K562 (cell line): ENCODE measurements around the gene PELI2. TPM values are rescaled to one million over a fixed set of nuclear protein-coding genes. Genes with fewer than 3 reads are reported as not detected.

Experiments
- ATAC-seq: fragments of 200-7000 bp; cut with Tn5 transposase; 3 replicates; pipeline ENCODE4 v1.9.1; 2020; ENCODE audit warnings: moderate library complexity
- BruUV-seq: library from RNA; stranded (reverse); fragments of 400-500 nt; replicated peaks from 2 replicates; lab custom pipeline; 2021; lab: Mats Ljungman, UMichigan
- CTCF ChIA-PET: fragments of 300-600 bp; formaldehyde crosslinking; extraction: SDS; loops from one replicate; lab custom pipeline; 2021; ENCODE audit warnings: low intra/inter-chr PET ratio; lab: Yijun Ruan, JAX
- POLR2A ChIA-PET: fragments of 300-600, 350-650 bp; sonication (Branson Sonifier 250); formaldehyde crosslinking; extraction: SDS; loops from one replicate; lab custom pipeline; 2021; ENCODE audit warnings: antibody characterized with exemption, inconsistent platforms; lab: Yijun Ruan, JAX
- DNase-seq, 4 experiments: peaks; one replicate each; pipeline versions ENCODE4 v3.0.0 to v3.0.0-alpha.2; 2011 to 2018; ENCODE audit warnings: low spot score in 3 of 4, mixed read lengths in 3 of 4; ENCODE audit errors: extremely low read depth in 1 of 4
- FAIRE-seq: peaks from 2 replicates; lab custom pipeline; 2011; peaks lifted over from hg19 to GRCh38; lab: Jason Lieb, UNC
- H2AFZ ChIP-seq: 2 replicates; pipeline ENCODE4 v1.6.0; 2011; ENCODE audit warnings: low read depth, low read length, control low read depth, inconsistent platforms
- H3K27ac ChIP-seq: fragments of 200-600 bp; 3 replicates; pipeline ENCODE4 v1.8.0; 2011; ENCODE audit warnings: low read depth, mild to moderate bottlenecking, control low read depth, inconsistent platforms, low read length, moderate library complexity, mixed read lengths; ENCODE audit errors: extremely low read depth
- H3K27me3 ChIP-seq, 2 experiments: fragments of 300-600 bp in 1 of 2; 2 replicates in 1 of 2; 3 replicates in 1 of 2; pipeline versions ENCODE4 v1.6.0 to v1.8.0; 2011; ENCODE audit warnings: inconsistent platforms in 2 of 2, low read length in 2 of 2, mild to moderate bottlenecking in 1 of 2, mixed read lengths in 1 of 2, moderate library complexity in 1 of 2; ENCODE audit not compliant: control insufficient read depth in 2 of 2, insufficient read depth in 2 of 2
- H3K36me3 ChIP-seq: fragments of 300-600 bp; 3 replicates; pipeline ENCODE4 v1.8.0; 2011; ENCODE audit warnings: mild to moderate bottlenecking, low read length, inconsistent platforms; ENCODE audit not compliant: control insufficient read depth, insufficient read depth
- H3K4me1 ChIP-seq, 2 experiments: fragments of 200-600 bp in 1 of 2; replicated peaks in 1 of 2; 2 replicates in 1 of 2; 3 replicates in 1 of 2; pipeline versions ENCODE4 v1.5.1 to v1.8.0; 2011; ENCODE audit warnings: inconsistent platforms in 2 of 2, low read length in 2 of 2, mild to moderate bottlenecking in 1 of 2, mixed read lengths in 1 of 2, moderate library complexity in 1 of 2; ENCODE audit not compliant: control insufficient read depth in 2 of 2, insufficient read depth in 2 of 2
- H3K4me2 ChIP-seq: 2 replicates; pipeline ENCODE4 v1.6.1; 2011; ENCODE audit warnings: low read length, control low read depth, inconsistent platforms, mixed read lengths; ENCODE audit not compliant: insufficient read depth
- H3K4me3 ChIP-seq: fragments of 200-600 bp; sonication (generic), shearing (Covaris generic); 2 replicates; pipeline ENCODE4 v1.5.1; 2016; ENCODE audit warnings: control low read depth, inconsistent platforms
- H3K79me2 ChIP-seq: fragments of 200-600 bp; 3 replicates; pipeline ENCODE4 v1.8.0; 2011; ENCODE audit warnings: low read length, inconsistent platforms; ENCODE audit not compliant: control insufficient read depth, insufficient read depth
- H3K9ac ChIP-seq, 2 experiments: 2 replicates each; pipeline versions ENCODE4 v1.6.0 to v1.6.1; 2011; ENCODE audit warnings: low read depth in 2 of 2, low read length in 2 of 2, control low read depth in 1 of 2, inconsistent platforms in 1 of 2, mild to moderate bottlenecking in 1 of 2, mixed read lengths in 1 of 2; ENCODE audit not compliant: insufficient read depth in 1 of 2
- H3K9me1 ChIP-seq: one replicate; pipeline ENCODE4 v1.6.0; 2011; ENCODE audit warnings: inconsistent platforms, mild to moderate bottlenecking, low read length, moderate library complexity; ENCODE audit not compliant: control insufficient read depth, insufficient read depth
- H3K9me3 ChIP-seq: replicated peaks from 2 replicates; pipeline ENCODE4 v1.5.1; 2011; ENCODE audit warnings: low read depth, low read length, inconsistent platforms; ENCODE audit not compliant: control insufficient read depth, insufficient read depth
- H4K20me1 ChIP-seq: replicated peaks from 2 replicates; pipeline ENCODE4 v1.6.1; 2011; ENCODE audit warnings: low read length, inconsistent platforms, mixed read lengths; ENCODE audit not compliant: control insufficient read depth, insufficient read depth
- FOS ChIP-seq: IDR thresholded peaks from 3 replicates; pipeline ENCODE4 v1.6.1; 2011; ENCODE audit not compliant: insufficient read length; ENCODE audit errors: extremely low read depth
- HOXB6 ChIP-seq: fragments of 250-450 bp; sonication (Bioruptor Pico); IDR thresholded peaks from 2 replicates; pipeline ENCODE4 v1.5.1; 2022; ENCODE audit warnings: mild to moderate bottlenecking, borderline replicate concordance
- MYNN ChIP-seq, 2 experiments: sonication (generic); formaldehyde crosslinking in 1 of 2; IDR thresholded peaks; 2 replicates each; pipeline versions ENCODE4 v1.5.0 to v1.6.1; 2016 to 2020; ENCODE audit warnings: antibody characterized with exemption in 1 of 2, missing genetic modification reagents in 1 of 2
- NEUROD1 ChIP-seq: fragments of 150-350 bp; IDR thresholded peaks from 2 replicates; pipeline ENCODE4 v1.6.1; 2014; ENCODE audit warnings: borderline replicate concordance, low read length, low read depth; ENCODE audit not compliant: partially characterized antibody
- PTBP1 ChIP-seq: fragments of 200-400 bp; formaldehyde crosslinking; IDR thresholded peaks from 2 replicates; pipeline ENCODE4 v1.6.1; 2017; ENCODE audit warnings: low read depth, low read length
- SMAD3 ChIP-seq: fragments of 450-650 bp; formaldehyde crosslinking; conservative IDR thresholded peaks from 2 replicates; pipeline ENCODE4 v1.4.0; 2020; ENCODE audit warnings: mild to moderate bottlenecking
- SRSF3 ChIP-seq: fragments of 200-400 bp; formaldehyde crosslinking; IDR thresholded peaks from 2 replicates; pipeline ENCODE4 v1.6.1; 2016; ENCODE audit warnings: mild to moderate bottlenecking, low read length, moderate library complexity; ENCODE audit not compliant: insufficient read depth
- XRCC5 ChIP-seq: fragments of 200-400 bp; formaldehyde crosslinking; IDR thresholded peaks from 2 replicates; pipeline ENCODE4 v1.6.1; 2017; ENCODE audit warnings: low read depth, mild to moderate bottlenecking, low read length
- whole genome bisulfite sequencing: fragments of 100-300 bp; shearing (Covaris generic); methylation state at CpG from one replicate; pipeline ENCODE4 v1.1.6; 2016; ENCODE audit warnings: low coverage, mixed read lengths; ENCODE audit not compliant: insufficient coverage; ENCODE audit errors: missing lambda C conversion rate; 5-methylcytosine and 5-hydroxymethylcytosine counted together
- in situ Hi-C: fragments of 300-500 bp; cut with MboI; formaldehyde crosslinking; loops from 4 replicates; pipeline ENCODE4 v1.15.0; 2018; ENCODE audit warnings: inconsistent platforms, mixed read lengths
- intact Hi-C: fragments of 100-400 bp; cut with micrococcal nuclease; formaldehyde crosslinking; loops from 2 replicates; pipeline ENCODE4 v1.14.2; 2022
- polyA plus RNA-seq, 8 experiments: library from polyadenylated mRNA; depleted of rRNA in 4 of 8; stranded (reverse) in 5 of 8; unstranded in 3 of 8; fragments of >200 nt; fragmentation: Nextera tagmentation in 2 of 8; fragmentation: Illumina TruSeq in 1 of 8; extraction: Ambion mirVana in 2 of 8; extraction: Trizol in 1 of 8; gene quantifications; 2 replicates each; pipeline versions ENCODE4 v1.2.1 to v1.2.3, GENCODE V29; 2011 to 2014; ENCODE audit warnings: inconsistent platforms in 1 of 8, missing spikeins in 1 of 8
- total RNA-seq, 7 experiments: library from RNA; depleted of rRNA in 6 of 7; stranded (reverse); fragments of >200 nt in 6 of 7; fragmentation: Illumina TruSeq in 2 of 7; extraction: Trizol in 2 of 7; gene quantifications; 2 replicates each; pipeline versions ENCODE4 v1.2.1 to v1.2.3, GENCODE V29; 2011 to 2021; ENCODE audit warnings: low replicate concordance in 1 of 7
- TF ChIP-seq, protein P1 (sequence below): sonication (generic); IDR thresholded peaks from 2 replicates; pipeline ENCODE4 v1.6.1; 2016
- TF ChIP-seq, protein P2 (sequence below): sonication (generic); formaldehyde crosslinking; IDR thresholded peaks from 2 replicates; pipeline ENCODE4 v1.8.0; 2022; ENCODE audit warnings: mild to moderate bottlenecking, missing genetic modification reagents, borderline replicate concordance
- TF ChIP-seq, protein P3 (sequence below): fragments of 250-450 bp; sonication (Bioruptor Pico); IDR thresholded peaks from 2 replicates; pipeline ENCODE4 v1.9.0; 2021; ENCODE audit warnings: mild to moderate bottlenecking, inconsistent platforms
- TF ChIP-seq, protein P4 (sequence below), 2 experiments: IDR thresholded peaks in 1 of 2; conservative IDR thresholded peaks in 1 of 2; 2 replicates each; pipeline ENCODE4 v1.6.1; 2016; ENCODE audit warnings: low read depth in 2 of 2, mild to moderate bottlenecking in 1 of 2, missing compliant biosample characterization in 1 of 2, missing genetic modification characterization in 1 of 2, moderate library complexity in 1 of 2

PELI2 gene
- total and polyA plus RNA-seq, 9 of the 15 experiments (the other 6 are each of a cell fraction or from before 2014, with no cell fraction given), result 0.20 to 1.5 (median 0.44) TPM

DNA sequence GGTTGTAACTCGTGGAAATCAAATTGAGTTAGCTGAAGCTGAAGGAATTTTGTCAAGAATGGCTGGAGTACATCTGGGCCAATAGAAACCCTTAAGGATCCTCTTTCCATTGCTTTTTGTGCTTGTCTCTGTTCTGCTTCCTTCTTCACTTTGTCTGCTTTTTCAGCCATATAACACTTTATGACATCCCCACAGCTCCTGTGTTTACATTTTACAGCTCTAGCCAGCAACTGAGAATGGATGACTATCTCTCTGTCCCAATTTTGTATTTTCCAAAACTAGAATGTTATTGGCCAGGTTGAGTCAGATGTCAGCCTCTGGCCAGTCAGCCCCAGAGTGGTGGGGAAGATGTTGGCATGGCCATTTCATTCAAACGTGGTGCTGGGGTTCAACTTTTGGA, 57.6 kb downstream of the PELI2 start:
- no peaks in the 10 kb centered on the region for H3K9me3 ChIP-seq
- no peaks in the 10 kb centered on the region for H3K27me3 ChIP-seq
- no TSS peak for BruUV-seq
- no peak overlapping the region for H3K4me3 ChIP-seq
- ATAC-seq (no peak), FAIRE-seq (no peak), DNase-seq (no peak)
- intact Hi-C loops, result no loop called here
- ChIA-PET CTCF (no interaction called here), POLR2A (no interaction called here)
- no peaks in the 10 kb centered on the region for H4K20me1 ChIP-seq
- H3K79me2 ChIP-seq, result no peaks in the 10 kb centered on the region
- WGBS, result 0% methylated on average over 2 of the region's 2 CpGs
- in situ Hi-C loops, result no loop called here
- no peak overlapping the region for H3K4me2 ChIP-seq
- H3K27ac ChIP-seq, result no peak overlapping the region
- no peaks in the 10 kb centered on the region for H3K9me1 ChIP-seq
- no peak overlapping the region for H2AFZ ChIP-seq
- H3K9ac ChIP-seq, result no peak overlapping the region
- no peaks in the 10 kb centered on the region for H3K36me3 ChIP-seq
- H3K4me1 ChIP-seq, result peaks cover 0 to 16% of the 10 kb centered on the region in 2 experiments; a peak in 4 of 5 replicates
- TF ChIP-seq, protein P1, sequence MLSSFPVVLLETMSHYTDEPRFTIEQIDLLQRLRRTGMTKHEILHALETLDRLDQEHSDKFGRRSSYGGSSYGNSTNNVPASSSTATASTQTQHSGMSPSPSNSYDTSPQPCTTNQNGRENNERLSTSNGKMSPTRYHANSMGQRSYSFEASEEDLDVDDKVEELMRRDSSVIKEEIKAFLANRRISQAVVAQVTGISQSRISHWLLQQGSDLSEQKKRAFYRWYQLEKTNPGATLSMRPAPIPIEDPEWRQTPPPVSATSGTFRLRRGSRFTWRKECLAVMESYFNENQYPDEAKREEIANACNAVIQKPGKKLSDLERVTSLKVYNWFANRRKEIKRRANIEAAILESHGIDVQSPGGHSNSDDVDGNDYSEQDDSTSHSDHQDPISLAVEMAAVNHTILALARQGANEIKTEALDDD, result no peak
- TF ChIP-seq, protein P2, sequence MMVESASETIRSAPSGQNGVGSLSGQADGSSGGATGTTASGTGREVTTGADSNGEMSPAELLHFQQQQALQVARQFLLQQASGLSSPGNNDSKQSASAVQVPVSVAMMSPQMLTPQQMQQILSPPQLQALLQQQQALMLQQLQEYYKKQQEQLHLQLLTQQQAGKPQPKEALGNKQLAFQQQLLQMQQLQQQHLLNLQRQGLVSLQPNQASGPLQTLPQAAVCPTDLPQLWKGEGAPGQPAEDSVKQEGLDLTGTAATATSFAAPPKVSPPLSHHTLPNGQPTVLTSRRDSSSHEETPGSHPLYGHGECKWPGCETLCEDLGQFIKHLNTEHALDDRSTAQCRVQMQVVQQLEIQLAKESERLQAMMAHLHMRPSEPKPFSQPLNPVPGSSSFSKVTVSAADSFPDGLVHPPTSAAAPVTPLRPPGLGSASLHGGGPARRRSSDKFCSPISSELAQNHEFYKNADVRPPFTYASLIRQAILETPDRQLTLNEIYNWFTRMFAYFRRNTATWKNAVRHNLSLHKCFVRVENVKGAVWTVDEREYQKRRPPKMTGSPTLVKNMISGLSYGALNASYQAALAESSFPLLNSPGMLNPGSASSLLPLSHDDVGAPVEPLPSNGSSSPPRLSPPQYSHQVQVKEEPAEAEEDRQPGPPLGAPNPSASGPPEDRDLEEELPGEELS (CRISPR knock-in tag), result no peak
- TF ChIP-seq SMAD3, result no peak
- TF ChIP-seq XRCC5, result no peak
- TF ChIP-seq, protein P3, sequence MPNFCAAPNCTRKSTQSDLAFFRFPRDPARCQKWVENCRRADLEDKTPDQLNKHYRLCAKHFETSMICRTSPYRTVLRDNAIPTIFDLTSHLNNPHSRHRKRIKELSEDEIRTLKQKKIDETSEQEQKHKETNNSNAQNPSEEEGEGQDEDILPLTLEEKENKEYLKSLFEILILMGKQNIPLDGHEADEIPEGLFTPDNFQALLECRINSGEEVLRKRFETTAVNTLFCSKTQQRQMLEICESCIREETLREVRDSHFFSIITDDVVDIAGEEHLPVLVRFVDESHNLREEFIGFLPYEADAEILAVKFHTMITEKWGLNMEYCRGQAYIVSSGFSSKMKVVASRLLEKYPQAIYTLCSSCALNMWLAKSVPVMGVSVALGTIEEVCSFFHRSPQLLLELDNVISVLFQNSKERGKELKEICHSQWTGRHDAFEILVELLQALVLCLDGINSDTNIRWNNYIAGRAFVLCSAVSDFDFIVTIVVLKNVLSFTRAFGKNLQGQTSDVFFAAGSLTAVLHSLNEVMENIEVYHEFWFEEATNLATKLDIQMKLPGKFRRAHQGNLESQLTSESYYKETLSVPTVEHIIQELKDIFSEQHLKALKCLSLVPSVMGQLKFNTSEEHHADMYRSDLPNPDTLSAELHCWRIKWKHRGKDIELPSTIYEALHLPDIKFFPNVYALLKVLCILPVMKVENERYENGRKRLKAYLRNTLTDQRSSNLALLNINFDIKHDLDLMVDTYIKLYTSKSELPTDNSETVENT, result no peak
- no peak for TF ChIP-seq HOXB6 (CRISPR knock-in tag)
- TF ChIP-seq PTBP1, result no peak
- no peak for TF ChIP-seq FOS
- TF ChIP-seq, protein P4, sequence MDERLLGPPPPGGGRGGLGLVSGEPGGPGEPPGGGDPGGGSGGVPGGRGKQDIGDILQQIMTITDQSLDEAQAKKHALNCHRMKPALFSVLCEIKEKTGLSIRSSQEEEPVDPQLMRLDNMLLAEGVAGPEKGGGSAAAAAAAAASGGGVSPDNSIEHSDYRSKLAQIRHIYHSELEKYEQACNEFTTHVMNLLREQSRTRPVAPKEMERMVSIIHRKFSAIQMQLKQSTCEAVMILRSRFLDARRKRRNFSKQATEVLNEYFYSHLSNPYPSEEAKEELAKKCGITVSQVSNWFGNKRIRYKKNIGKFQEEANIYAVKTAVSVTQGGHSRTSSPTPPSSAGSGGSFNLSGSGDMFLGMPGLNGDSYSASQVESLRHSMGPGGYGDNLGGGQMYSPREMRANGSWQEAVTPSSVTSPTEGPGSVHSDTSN (CRISPR knock-in tag; IDR thresholded peaks at IDR 0.05; ENCODE audit: low read depth), result no peak
- TF ChIP-seq, protein P4 (tag; conservative IDR thresholded peaks at IDR 0.05; ENCODE audit: low read depth), result no peak
- no peak for TF ChIP-seq SRSF3
- TF ChIP-seq MYNN (IDR thresholded peaks at IDR 0.05), result no peak
- TF ChIP-seq MYNN (CRISPR knock-in tag; IDR thresholded peaks at IDR 0.05), result no peak
- no peak for TF ChIP-seq NEUROD1
